ENCODE measurements around the gene SPINT1.

SPINT1 gene

GRCh38 chr15:40894681-40895448, 51.0 kb downstream of the SPINT1 start:
- peak; percentile 14 for DNase-seq

DNA sequence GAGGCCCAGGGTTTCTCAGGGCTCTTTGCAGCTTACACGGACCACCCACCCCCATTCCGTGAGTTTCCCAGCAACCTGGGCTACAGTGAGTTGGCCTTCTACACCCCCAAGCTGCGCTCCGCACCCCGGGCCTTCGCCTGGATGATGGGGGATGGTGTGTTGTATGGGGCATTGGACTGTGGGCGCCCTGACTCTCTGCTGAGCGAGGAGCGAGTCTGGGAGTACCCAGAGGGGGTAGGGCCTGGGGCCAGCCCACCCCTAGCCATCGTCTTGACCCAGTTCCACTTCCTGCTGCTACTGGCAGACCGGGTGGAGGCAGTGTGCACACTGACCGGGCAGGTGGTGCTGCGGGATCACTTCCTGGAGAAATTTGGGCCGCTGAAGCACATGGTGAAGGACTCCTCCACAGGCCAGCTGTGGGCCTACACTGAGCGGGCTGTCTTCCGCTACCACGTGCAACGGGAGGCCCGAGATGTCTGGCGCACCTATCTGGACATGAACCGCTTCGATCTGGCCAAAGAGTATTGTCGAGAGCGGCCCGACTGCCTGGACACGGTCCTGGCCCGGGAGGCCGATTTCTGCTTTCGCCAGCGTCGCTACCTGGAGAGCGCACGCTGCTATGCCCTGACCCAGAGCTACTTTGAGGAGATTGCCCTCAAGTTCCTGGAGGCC, 55.8 kb downstream of the SPINT1 start:
- no peak for DNase-seq

- no peak for DNase-seq
Measured at GRCh38 chr15:40900256-40901052, 56.6 kb downstream of the SPINT1 start.

DNA sequence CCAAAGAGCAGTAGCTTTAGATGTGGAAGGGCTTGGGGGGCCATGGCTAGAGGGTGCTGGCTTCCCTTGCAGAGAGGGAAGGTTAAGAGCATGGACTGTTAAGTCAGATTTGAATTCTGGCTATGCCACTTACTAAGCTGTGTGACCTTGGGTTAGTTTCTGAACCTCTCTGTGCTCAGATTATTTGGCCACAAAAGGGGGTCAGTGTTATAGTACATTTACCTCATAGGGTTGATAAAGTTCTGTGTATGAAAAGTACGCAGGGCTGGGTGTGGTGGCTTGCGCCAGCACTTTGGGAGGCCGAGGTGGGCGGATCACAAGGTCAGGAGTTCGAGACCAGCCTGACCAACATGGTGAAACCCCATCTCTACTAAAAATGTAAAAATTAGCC, 57.2 kb downstream of the SPINT1 start:
- DNase-seq = no peak

DNA sequence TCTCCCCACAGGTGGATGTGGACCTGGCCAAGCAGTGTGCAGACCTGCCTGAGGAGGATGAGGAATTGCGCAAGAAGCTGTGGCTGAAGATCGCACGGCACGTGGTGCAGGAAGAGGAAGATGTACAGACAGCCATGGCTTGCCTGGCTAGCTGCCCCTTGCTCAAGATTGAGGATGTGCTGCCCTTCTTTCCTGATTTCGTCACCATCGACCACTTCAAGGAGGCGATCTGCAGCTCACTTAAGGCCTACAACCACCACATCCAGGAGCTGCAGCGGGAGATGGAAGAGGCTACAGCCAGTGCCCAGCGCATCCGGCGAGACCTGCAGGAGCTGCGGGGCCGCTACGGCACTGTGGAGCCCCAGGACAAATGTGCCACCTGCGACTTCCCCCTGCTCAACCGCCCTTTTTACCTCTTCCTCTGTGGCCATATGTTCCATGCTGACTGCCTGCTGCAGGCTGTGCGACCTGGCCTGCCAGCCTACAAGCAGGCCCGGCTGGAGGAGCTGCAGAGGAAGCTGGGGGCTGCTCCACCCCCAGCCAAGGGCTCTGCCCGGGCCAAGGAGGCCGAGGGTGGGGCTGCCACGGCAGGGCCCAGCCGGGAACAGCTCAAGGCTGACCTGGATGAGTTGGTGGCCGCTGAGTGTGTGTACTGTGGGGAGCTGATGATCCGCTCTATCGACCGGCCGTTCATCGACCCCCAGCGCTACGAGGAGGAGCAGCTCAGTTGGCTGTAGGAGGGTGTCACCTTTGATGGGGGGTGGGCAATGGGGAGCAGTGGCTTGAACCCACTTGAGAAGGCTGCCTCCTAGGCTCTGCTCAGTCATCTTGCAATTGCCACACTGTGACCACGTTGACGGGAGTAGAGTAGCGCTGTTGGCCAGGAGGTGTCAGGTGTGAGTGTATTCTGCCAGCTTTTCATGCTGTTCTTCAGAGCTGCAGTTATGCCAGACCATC, 59.0 kb downstream of the SPINT1 start:
- peak; percentile 42 for DNase-seq

GRCh38 chr15:40904552-40905201, 60.8 kb downstream of the SPINT1 start:
- DNase-seq = no peak

- DNase-seq = no peak
Measured at GRCh38 chr15:40906091-40906990, 62.5 kb downstream of the SPINT1 start.

- no peak for DNase-seq
Measured at GRCh38 chr15:40906991-40907802, 63.3 kb downstream of the SPINT1 start.
